C1 segment of cervical spinal cord (tissue), 14 donors: ENCODE results near the gene TTC13.

Source experiments
- DNase-seq, 14 donors: peaks; one replicate each; lab custom pipeline; 2025; lab: John Stamatoyannopoulos, UW

The TTC13 gene

GRCh38 chr1:230950404-230950803, 28.3 kb downstream of the TTC13 start:
- no peak for DNase-seq

GRCh38 chr1:230948903-230949302, 29.8 kb downstream of the TTC13 start:
- no peak for DNase-seq

DNA sequence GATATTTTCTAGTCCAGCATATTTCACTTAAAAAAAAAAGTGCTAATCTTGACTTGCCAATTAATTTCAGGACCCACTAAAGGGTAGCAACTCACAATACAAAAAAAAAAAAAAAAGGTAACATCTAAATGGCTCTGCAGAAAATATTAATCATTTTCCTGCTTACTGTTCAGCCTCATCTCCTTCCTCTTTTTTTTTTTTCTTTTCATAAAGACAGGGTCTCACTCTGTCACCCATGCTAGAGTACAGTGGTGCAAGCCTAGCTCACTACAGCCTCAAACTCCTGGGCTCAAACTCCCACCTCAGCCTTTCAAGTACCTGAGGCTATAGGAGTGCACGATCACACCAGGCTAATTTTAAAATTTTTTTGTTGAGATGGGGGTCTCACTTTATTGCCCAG, 30.4 kb downstream of the TTC13 start:
- no peak for DNase-seq

- no peak for DNase-seq
Observed at GRCh38 chr1:230943048-230943593, 35.5 kb downstream of the TTC13 start.

GRCh38 chr1:230940848-230941247, 37.8 kb downstream of the TTC13 start:
- DNase-seq = no peak

DNA sequence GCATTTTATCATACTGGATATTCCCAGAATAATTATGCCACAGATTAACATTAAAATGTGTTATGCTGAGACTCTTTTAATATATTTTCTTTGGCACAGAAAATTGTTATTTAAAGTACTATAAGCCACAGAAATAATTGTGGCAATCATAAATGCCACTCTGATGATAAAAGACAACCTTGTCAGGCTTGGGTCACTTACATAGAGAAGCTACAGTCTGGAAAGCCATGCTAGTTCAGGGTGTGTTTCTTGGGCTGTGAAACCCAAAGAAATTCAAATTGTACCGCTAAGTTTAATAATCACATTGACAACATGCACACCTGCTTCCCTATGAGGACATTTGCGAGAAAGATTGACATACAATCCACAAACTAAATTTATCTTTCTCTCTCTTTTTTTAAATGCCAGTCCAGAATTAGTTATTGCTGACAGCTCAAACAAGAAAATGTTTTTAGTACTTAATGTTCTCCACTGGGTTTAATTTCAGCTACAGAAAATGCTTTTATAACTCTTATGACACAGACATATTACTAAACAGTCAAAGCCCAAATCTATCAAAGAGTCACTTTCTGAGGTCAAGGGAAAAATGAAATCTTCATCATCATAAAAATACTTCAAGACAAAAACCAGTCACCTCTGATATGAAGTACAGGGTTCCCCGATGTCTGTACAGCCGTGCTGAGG, 38.7 kb downstream of the TTC13 start:
- DNase-seq = no peak

- DNase-seq = no peak
Observed at GRCh38 chr1:230938924-230939368, 39.7 kb downstream of the TTC13 start.

DNA sequence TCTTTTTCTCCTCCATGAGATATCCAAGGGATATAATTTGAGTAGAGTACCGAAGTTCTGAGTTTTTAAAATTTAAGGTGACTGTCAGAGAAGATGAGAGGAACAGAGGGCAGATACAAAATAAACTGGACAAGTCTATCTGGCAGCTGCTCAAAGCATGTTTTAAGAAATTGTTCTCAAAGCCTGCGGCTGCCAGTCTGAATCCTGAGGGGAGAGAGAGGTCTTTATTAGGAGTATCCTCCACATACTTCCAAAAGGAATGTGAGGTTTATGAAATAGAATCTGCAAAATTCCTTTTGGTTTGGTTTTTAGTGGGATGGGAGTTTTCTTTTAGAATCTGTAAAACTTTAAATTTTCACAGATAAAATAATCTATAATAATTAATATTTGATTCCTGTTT, 41.3 kb downstream of the TTC13 start:
- no peak for DNase-seq

- DNase-seq = no peak
Observed at GRCh38 chr1:230936475-230936874, 42.2 kb downstream of the TTC13 start.

GRCh38 chr1:230935852-230936251, 42.8 kb downstream of the TTC13 start:
- no peak for DNase-seq

- DNase-seq = no peak
Observed at GRCh38 chr1:230930986-230931385, 47.7 kb downstream of the TTC13 start.

- DNase-seq = no peak
Observed at GRCh38 chr1:230926182-230926581, 52.5 kb downstream of the TTC13 start.

GRCh38 chr1:230925608-230926007, 53.1 kb downstream of the TTC13 start:
- no peak for DNase-seq

DNA sequence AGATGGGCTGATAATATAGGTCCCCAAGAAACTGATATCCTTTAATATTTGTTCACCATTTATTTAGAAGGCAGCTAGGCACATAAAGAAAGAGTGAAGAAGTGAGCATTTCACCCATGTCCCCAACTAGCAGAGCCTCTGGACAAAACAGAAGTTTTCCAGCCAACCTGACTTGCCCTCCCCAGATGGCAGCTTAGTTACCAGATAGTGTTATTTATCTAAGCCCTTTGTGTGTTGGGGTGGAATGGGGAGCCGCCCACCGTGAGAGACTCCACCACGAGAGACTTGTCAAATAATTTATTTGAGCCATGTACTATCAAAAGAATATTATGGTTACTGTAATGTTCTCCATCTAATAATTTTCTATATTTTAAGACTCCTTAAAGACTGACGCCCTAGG, 55.5 kb downstream of the TTC13 start:
- DNase-seq = no peak

DNA sequence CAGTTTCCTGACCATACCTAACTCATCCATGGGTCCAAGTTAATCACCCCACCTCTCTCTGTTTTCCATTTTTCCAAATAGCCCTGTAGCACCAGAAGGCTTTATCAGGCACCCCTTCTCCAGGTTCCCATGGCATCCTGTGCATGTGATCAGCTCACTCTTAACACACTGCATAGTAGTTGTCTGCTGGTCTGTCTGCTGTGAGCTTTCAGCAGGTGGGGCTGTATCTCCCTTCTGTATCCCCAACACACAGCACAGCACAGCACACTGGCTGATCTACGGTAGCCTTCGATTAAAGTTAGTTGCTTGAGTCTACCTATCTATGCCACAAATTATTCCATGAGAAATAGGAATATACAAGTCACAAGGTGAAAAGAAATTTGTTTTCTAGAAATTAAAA, 56.0 kb downstream of the TTC13 start:
- no peak for DNase-seq

GRCh38 chr1:230919207-230919606, 59.5 kb downstream of the TTC13 start:
- DNase-seq = no peak

DNA sequence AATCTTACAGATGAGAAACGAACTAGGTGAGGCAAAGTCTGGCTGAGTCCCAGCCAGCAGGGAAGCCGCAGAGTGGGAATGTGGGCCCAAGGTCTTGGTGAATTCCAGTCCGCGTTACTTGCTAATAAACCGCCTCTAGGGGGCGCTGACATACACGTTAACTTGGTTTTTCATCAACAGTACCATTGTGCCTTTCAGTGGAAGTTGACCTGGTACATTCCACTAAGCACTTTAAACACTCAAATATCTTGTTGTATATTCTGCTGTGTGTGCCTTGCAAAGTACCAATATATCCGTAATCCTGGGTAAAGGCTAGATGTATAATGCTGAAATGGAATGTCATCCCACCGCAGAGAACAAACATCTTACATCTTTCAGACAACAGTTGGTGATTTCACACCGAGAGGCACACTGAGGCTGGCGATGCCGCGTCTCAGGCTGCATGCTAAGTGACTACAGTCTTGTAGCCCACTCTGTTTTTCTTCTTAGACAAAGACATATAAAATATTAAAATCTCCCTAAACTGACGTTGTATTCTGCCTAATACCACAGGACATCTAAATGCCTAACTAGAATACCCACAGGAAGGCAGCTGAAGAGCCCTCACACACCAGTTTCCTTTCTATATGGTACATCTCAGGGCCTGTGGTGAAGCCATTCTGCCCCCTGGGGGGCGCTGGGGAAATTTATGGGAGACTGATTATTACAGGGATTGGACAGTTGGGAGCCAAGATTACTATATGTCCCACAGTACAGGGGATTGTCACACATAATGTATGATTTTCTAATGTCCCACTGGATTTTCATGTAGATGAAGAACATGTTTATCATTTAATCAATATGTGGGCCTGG, 61.2 kb downstream of the TTC13 start:
- peak in 11 of 14 donors; percentile 11 to 72 (median 44) for DNase-seq

DNA sequence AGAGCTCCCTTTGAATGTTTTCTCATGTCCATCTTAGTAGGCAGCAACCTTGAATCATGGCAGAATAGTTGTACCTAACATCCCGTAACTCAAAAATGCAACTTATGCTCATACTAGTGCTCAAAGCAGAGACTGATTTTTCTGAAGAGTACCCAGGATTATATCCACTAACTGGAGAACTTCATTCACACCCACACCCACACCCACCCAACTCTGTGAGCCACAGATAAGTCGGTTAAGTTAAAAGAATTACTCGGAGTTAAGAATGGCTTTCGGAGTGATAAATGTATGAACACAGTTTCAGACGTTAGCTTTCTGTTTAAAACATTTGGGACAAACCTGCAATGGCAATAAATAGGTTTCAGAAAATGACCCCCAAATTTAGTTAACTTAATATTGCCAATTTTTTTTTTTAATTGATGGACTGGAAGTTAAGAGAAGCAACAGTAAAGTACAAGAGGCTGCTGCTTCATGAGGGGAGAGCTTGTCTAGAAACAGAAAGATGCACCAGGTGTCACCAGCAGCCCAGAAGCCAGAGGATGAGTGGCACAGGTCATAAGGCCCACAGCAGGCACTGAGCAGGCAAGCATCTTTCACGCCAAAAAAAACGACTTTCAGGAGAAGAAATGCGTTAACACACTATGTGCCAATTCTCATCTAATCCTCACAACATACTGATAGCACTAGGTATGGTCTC, 61.9 kb downstream of the TTC13 start:
- no peak for DNase-seq

GRCh38 chr1:230915078-230915477, 63.6 kb downstream of the TTC13 start:
- no peak for DNase-seq

- no peak for DNase-seq
Observed at GRCh38 chr1:230913496-230913895, 65.2 kb downstream of the TTC13 start.

- DNase-seq = no peak
Observed at GRCh38 chr1:230910755-230911117, 67.9 kb downstream of the TTC13 start.
